PC-9 (cell line): ENCODE measurements around the gene FUT7. TPM values are rescaled to one million over a fixed set of nuclear protein-coding genes. Genes with fewer than 3 reads are reported as not detected.

Source experiments
- BruUV-seq: library from RNA; stranded (reverse); fragments of 400-500 nt; replicated peaks from 2 replicates; lab custom pipeline; 2021; lab: Mats Ljungman, UMichigan
- CTCF ChIA-PET: fragments of 300-600 bp; sonication (Branson Sonifier 250); formaldehyde crosslinking; loops from one replicate; lab custom pipeline; 2022; ENCODE audit warnings: antibody characterized with exemption; lab: Charles Lee
- POLR2A ChIA-PET: fragments of 300-600 bp; sonication (Branson Sonifier 250); formaldehyde crosslinking; loops from one replicate; lab custom pipeline; 2022; ENCODE audit warnings: antibody characterized with exemption; ENCODE audit not compliant: unreplicated experiment; lab: Charles Lee
- DNase-seq, 2 experiments: peaks; one replicate each; pipeline versions ENCODE4 v3.0.0 to v3.0.0-alpha.2; 2015 to 2022; ENCODE audit warnings: mixed read lengths in 1 of 2
- H2AFZ ChIP-seq: fragments of 200-600 bp; sonication (generic); 2 replicates; pipeline ENCODE4 v1.8.1; 2017; ENCODE audit warnings: antibody characterized with exemption
- H3F3A ChIP-seq: fragments of 200-600 bp; sonication (generic); 2 replicates; pipeline ENCODE4 v1.8.1; 2017; ENCODE audit warnings: antibody characterized with exemption, mild to moderate bottlenecking, low read depth; ENCODE audit not compliant: insufficient read depth
- H3K27ac ChIP-seq: fragments of 200-600 bp; sonication (generic); 2 replicates; pipeline ENCODE4 v1.6.1; 2016; ENCODE audit warnings: mixed run types
- H3K27me3 ChIP-seq: fragments of 200-600 bp; sonication (generic); 2 replicates; pipeline ENCODE4 v1.6.1; 2016; ENCODE audit warnings: low read depth, mixed run types; ENCODE audit not compliant: insufficient read depth
- H3K36me3 ChIP-seq: fragments of 200-600 bp; sonication (generic); 2 replicates; pipeline ENCODE4 v1.6.1; 2016; ENCODE audit warnings: low read depth, mixed run types
- H3K4me1 ChIP-seq: fragments of 200-600 bp; sonication (generic); replicated peaks from 2 replicates; pipeline ENCODE4 v1.6.1; 2016; ENCODE audit warnings: mixed run types; ENCODE audit not compliant: insufficient read depth
- H3K4me2 ChIP-seq: fragments of 200-600 bp; sonication (generic); 2 replicates; pipeline ENCODE4 v1.6.1; 2017; ENCODE audit warnings: mixed run types
- H3K4me3 ChIP-seq: fragments of 200-600 bp; sonication (generic); 2 replicates; pipeline ENCODE4 v1.6.1; 2016; ENCODE audit warnings: mixed run types
- H3K79me2 ChIP-seq: fragments of 200-600 bp; sonication (generic); 2 replicates; pipeline ENCODE4 v1.6.1; 2017; ENCODE audit warnings: low read depth, mixed run types
- H3K9me2 ChIP-seq: fragments of 200-600 bp; sonication (generic); 2 replicates; pipeline ENCODE4 v1.8.1; 2017; ENCODE audit warnings: mild to moderate bottlenecking; ENCODE audit not compliant: insufficient read depth
- H3K9me3 ChIP-seq: fragments of 200-600 bp; sonication (generic); 2 replicates; pipeline ENCODE4 v1.8.1; 2016; ENCODE audit warnings: low read depth; ENCODE audit not compliant: insufficient read depth
- H4K20me1 ChIP-seq: fragments of 200-600 bp; sonication (generic); 2 replicates; pipeline ENCODE4 v1.8.1; 2017; ENCODE audit not compliant: insufficient read depth
- CTCF ChIP-seq: fragments of 200-600 bp; sonication (generic); conservative IDR thresholded peaks from 2 replicates; pipeline ENCODE4 v1.6.1; 2017; ENCODE audit warnings: mixed run types, antibody characterized with exemption, mild to moderate bottlenecking, moderate library complexity
- EZH2 ChIP-seq: fragments of 200-600 bp; sonication (generic); IDR thresholded peaks from 2 replicates; pipeline ENCODE4 v1.8.0; 2017; ENCODE audit warnings: antibody characterized with exemption, low read depth
- intact Hi-C: fragments of 100-400 bp; cut with micrococcal nuclease; formaldehyde crosslinking; loops from one replicate; pipeline ENCODE4 v1.10.0; 2022; ENCODE audit not compliant: unreplicated experiment
- total RNA-seq: library from RNA; stranded (reverse); gene quantifications from 2 replicates; pipeline ENCODE4 v1.2.3, GENCODE V29; 2021

FUT7 gene
- total RNA-seq, 1 experiment from 2014 or later: not detected

- intact Hi-C loops: loop anchor here (2.0 to 5.0 kb wide), 2 partner anchors 151 to 207 kb away; partner anchors contain the start of genes PHPT1 and TMEM141
- no peak overlapping the region for H3K4me2 ChIP-seq
Measured at GRCh38 chr9:136997830-136998234, 34.1 kb downstream of the FUT7 start.

DNA sequence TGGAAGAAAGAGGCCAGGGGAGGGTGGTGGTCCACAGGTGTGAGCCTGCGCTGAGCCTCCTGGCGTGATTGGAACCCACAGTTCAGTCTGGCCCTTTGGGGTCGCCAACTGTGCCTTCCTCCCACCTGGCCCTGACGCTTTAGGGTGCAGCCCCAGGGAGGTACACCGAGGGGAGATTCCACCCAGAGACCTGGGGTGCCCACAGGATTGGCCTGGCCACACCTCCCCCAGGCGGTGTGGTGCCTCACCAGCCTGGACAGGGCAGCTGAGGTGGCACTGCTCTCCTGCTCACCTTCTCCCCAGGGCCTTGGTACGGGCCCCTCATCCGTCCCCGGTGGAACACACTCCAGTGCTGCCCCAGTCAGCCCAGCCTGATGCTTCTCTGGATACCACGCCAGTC is 34.5 kb downstream of the FUT7 start:
- Histone ChIP-seq H3K27me3 (no peaks in the 10 kb centered on the region), H3K4me3 (peak overlapping the region; percentile 53; the same call in 1 of the 2 replicates), H3K9me3 (no peaks in the 10 kb centered on the region), H3F3A (peaks cover 21% of the 10 kb centered on the region; the same call in 1 of the 2 replicates), H3K27ac (no peak overlapping the region), H2AFZ (no peak overlapping the region), H3K79me2 (peaks cover 7% of the 10 kb centered on the region; the same call in 1 of the 2 replicates), H3K9me2 (no peaks in the 10 kb centered on the region), H4K20me1 (no peaks in the 10 kb centered on the region), H3K4me1 (peaks cover 35% of the 10 kb centered on the region), H3K4me2 (peak overlapping the region; percentile 94), H3K36me3 (no peaks in the 10 kb centered on the region)
- no peak for TF ChIP-seq EZH2
- no peak for TF ChIP-seq CTCF
- ChIA-PET CTCF (interaction anchor here (0.6 to 2.1 kb wide), 2 partner anchors 32 to 58 kb away, joined by 3 to 10 read pairs; no protein-coding TSS in a partner anchor), POLR2A (no interaction called here)
- DNase-seq: no peak
- intact Hi-C loops: loop anchor here (2.0 to 5.0 kb wide), 2 partner anchors 150 to 207 kb away; partner anchors contain the start of genes PHPT1 and TMEM141
- BruUV-seq: TSS peak; percentile 40

More at GRCh38 chr9:136997830-136998234, 34.1 kb downstream of the FUT7 start:
- ChIA-PET CTCF (no interaction called here), POLR2A (no interaction called here)
- no peaks in the 10 kb centered on the region for H3K27me3 ChIP-seq
- peaks cover 7% of the 10 kb centered on the region; the same call in 1 of the 2 replicates for H3K79me2 ChIP-seq
- peaks cover 18% of the 10 kb centered on the region; the same call in 1 of the 2 replicates for H3F3A ChIP-seq
- BruUV-seq: no TSS peak
- no peak overlapping the region for H2AFZ ChIP-seq
- no peaks in the 10 kb centered on the region for H3K9me3 ChIP-seq
- H3K4me3 ChIP-seq: no peak overlapping the region
- peaks cover 35% of the 10 kb centered on the region for H3K4me1 ChIP-seq
- no peak for DNase-seq
- no peaks in the 10 kb centered on the region for H3K9me2 ChIP-seq
- no peak for TF ChIP-seq EZH2
- no peak for TF ChIP-seq CTCF
- H3K27ac ChIP-seq: no peak overlapping the region
- no peaks in the 10 kb centered on the region for H3K36me3 ChIP-seq
- H4K20me1 ChIP-seq: no peaks in the 10 kb centered on the region

- Histone ChIP-seq H3F3A (peaks cover 22% of the 10 kb centered on the region; the same call in 1 of the 2 replicates), H4K20me1 (no peaks in the 10 kb centered on the region), H3K9me3 (no peaks in the 10 kb centered on the region), H3K79me2 (peaks cover 7% of the 10 kb centered on the region; the same call in 1 of the 2 replicates), H3K27me3 (no peaks in the 10 kb centered on the region), H3K9me2 (no peaks in the 10 kb centered on the region), H3K27ac (no peak within 1 kb of the TSS), H3K4me3 (peak within 1 kb of the TSS; percentile 53), H3K4me2 (peak within 1 kb of the TSS; percentile 94), H3K4me1 (peaks cover 35% of the 10 kb centered on the region), H3K36me3 (no peaks in the 10 kb centered on the region), H2AFZ (peak within 1 kb of the TSS; percentile 63)
- BruUV-seq: no TSS peak
- POLR2A ChIA-PET: interaction anchor here (0.5 to 1.1 kb wide), 10 partner anchors 18 to 587 kb away, joined by 3 to 9 read pairs (median 6); partner anchors contain the start of gene AJM1
- peak; percentile 60 to 95 for DNase-seq
- CTCF ChIA-PET: interaction anchor here (0.6 to 2.1 kb wide), 8 partner anchors 21 to 650 kb away, joined by 3 to 10 read pairs (median 4); no protein-coding TSS in a partner anchor
- no peak for TF ChIP-seq CTCF
- no peak for TF ChIP-seq EZH2
- intact Hi-C loops: loop anchor here (1.0 to 5.0 kb wide), 3 partner anchors 46 to 206 kb away; partner anchors contain the start of genes PHPT1 and TMEM141
Measured at GRCh38 chr9:136996361-136997292, 35.3 kb downstream of the FUT7 start, which contains the start of gene CLIC3. CLIC3 (minus strand) TSS chr9:136996568; CDS start chr9:136996543, 25 bp downstream.
